Kidney epithelial cell (primary cell): Measurements from ENCODE around the gene SLC35F3. TPM values are rescaled to one million over a fixed set of nuclear protein-coding genes. Genes with fewer than 3 reads are reported as not detected.

Experiments used
- DNase-seq: peaks from one replicate; pipeline ENCODE4 v3.0.0-alpha.2; 2010; ENCODE audit warnings: low read depth
- H3K27me3 ChIP-seq: 2 replicates; pipeline ENCODE4 v1.6.0; 2011; ENCODE audit warnings: low read length; ENCODE audit not compliant: control insufficient read depth, insufficient read depth
- H3K36me3 ChIP-seq: 2 replicates; pipeline ENCODE4 v1.5.1; 2011; ENCODE audit warnings: low read length; ENCODE audit not compliant: control insufficient read depth, insufficient read depth
- H3K4me3 ChIP-seq: 2 replicates; pipeline ENCODE4 v1.5.1; 2011; ENCODE audit warnings: low read depth, mild to moderate bottlenecking, control low read depth, low read length
- total RNA-seq: library from RNA; depleted of rRNA; stranded (reverse); fragments of >200 nt; gene quantifications from 2 replicates; pipeline ENCODE4 v1.2.3, GENCODE V29; 2015
- TF ChIP-seq, protein P1 (sequence below): IDR thresholded peaks from 2 replicates; pipeline ENCODE4 v1.5.1; 2011; ENCODE audit warnings: mild to moderate bottlenecking, moderate library complexity, low read length, control low read depth, inconsistent platforms; ENCODE audit not compliant: insufficient read depth, poor library complexity, severe bottlenecking

Gene SLC35F3
- total RNA-seq, 1 donor from 2014 or later, result 1.1 TPM

DNA sequence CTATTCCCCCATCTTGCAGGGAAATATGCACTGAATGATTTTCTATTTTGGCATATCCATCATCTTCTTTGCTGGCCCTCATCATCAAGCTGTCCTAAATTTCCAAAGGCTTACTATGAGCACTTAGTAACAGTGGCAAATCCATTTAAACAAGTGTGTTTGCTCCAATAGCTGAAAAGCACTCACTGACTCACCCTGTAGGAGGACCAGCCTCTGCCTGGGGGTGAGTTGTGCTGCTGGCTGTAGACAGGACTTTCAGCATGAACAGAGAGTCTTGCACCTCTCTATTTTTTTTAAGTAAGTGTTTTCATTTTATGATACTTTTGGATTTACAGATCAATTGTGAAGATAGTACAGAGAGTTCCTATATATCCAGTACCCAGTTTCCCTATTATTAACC is 97.3 kb downstream of the SLC35F3 start:
- no peak for DNase-seq
- TF ChIP-seq, protein P1, sequence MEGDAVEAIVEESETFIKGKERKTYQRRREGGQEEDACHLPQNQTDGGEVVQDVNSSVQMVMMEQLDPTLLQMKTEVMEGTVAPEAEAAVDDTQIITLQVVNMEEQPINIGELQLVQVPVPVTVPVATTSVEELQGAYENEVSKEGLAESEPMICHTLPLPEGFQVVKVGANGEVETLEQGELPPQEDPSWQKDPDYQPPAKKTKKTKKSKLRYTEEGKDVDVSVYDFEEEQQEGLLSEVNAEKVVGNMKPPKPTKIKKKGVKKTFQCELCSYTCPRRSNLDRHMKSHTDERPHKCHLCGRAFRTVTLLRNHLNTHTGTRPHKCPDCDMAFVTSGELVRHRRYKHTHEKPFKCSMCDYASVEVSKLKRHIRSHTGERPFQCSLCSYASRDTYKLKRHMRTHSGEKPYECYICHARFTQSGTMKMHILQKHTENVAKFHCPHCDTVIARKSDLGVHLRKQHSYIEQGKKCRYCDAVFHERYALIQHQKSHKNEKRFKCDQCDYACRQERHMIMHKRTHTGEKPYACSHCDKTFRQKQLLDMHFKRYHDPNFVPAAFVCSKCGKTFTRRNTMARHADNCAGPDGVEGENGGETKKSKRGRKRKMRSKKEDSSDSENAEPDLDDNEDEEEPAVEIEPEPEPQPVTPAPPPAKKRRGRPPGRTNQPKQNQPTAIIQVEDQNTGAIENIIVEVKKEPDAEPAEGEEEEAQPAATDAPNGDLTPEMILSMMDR, result no peak
- H3K27me3 ChIP-seq, result no peaks in the 10 kb centered on the region
- no peaks in the 10 kb centered on the region for H3K36me3 ChIP-seq
- H3K4me3 ChIP-seq, result no peak overlapping the region

GRCh38 chr1:234004591-234004990 is 100.1 kb downstream of the SLC35F3 start:
- DNase-seq, result no peak
- Histone ChIP-seq H3K4me3 (no peak overlapping the region), H3K36me3 (no peaks in the 10 kb centered on the region), H3K27me3 (no peaks in the 10 kb centered on the region)
- TF ChIP-seq, protein P1, result no peak

GRCh38 chr1:234007684-234008083 is 103.2 kb downstream of the SLC35F3 start:
- TF ChIP-seq, protein P1, result no peak
- H3K27me3 ChIP-seq, result no peaks in the 10 kb centered on the region
- DNase-seq, result no peak
- no peak overlapping the region for H3K4me3 ChIP-seq
- no peaks in the 10 kb centered on the region for H3K36me3 ChIP-seq

DNA sequence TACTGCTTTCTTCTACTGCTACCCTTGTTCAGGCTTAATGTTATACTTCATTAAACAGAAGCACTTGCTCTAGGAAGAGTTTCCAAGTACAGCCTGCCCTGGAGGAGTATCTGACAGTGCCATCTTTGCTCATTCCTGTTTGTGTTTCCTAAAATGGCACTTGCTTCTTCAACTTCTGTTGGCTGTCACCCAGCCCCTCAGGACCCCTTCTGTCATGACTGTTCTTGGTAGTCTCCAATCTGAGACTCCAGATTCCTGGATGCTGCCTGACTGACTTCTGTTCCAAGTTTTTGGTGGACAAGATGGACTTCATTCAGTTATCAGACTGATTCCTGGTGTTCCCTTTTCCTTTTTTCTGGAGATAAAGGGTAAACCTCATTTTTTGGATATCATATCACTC is 104.1 kb downstream of the SLC35F3 start:
- TF ChIP-seq, protein P1, result no peak

DNA sequence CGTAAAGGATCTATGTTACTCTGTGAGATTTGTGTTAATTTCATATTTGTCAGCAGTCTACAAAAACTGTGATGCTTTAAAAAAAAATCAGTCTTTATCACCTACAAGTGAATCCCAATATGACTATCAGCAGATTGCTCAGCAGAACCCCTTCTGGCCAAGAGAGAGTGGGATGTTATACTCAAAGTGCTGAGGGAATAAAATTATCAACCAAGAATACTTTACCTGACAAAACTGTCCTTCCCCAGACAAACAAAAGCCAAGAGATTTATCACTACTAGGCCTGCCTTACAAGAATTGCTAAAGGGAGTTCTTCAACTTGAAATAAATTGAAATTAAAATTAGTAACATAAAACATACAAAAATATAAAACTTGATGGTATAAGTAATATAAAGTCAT is 105.2 kb downstream of the SLC35F3 start:
- no peaks in the 10 kb centered on the region for H3K27me3 ChIP-seq
- TF ChIP-seq, protein P1, result no peak
- no peak for DNase-seq
- no peak overlapping the region for H3K4me3 ChIP-seq
- no peaks in the 10 kb centered on the region for H3K36me3 ChIP-seq

More for the DNA sequence above, 104.1 kb downstream of the SLC35F3 start:
- no peaks in the 10 kb centered on the region for H3K27me3 ChIP-seq
- no peak for DNase-seq
- no peaks in the 10 kb centered on the region for H3K36me3 ChIP-seq
- H3K4me3 ChIP-seq, result no peak overlapping the region

DNA sequence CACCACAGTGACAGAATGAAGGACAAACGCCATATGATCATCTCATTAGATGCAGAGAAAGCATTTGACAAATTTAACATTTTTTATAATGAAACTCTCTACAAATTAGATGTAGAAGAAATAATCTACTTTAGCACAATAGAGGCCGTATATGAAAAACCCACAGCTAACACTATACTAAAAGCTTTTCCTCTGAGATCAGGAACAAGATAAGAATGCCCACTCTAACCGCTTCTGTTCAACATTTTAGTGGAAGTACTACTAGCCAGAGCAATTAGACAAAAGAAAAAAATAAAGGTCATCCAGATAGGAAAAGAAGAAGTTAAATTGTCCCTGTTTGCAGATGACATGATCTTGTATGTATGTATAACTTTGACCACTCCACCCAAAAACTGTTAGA is 109.7 kb downstream of the SLC35F3 start:
- DNase-seq, result no peak
- TF ChIP-seq, protein P1, result no peak

More for the DNA sequence above, 109.7 kb downstream of the SLC35F3 start:
- H3K36me3 ChIP-seq, result no peaks in the 10 kb centered on the region
- H3K4me3 ChIP-seq, result no peak overlapping the region
- no peaks in the 10 kb centered on the region for H3K27me3 ChIP-seq
